ENCODE results near the gene SULF2.

The SULF2 gene

GRCh38 chr20:47753576-47754387 lies 31.5 kb downstream of the SULF2 start:
- H3K4me3 ChIP-seq (ENCODE audit: low read depth, low read length) = no peak overlapping the region
- H3K4me1 ChIP-seq (ENCODE audit: control insufficient read depth, insufficient read depth, low read length) = peaks cover 5% of the 10 kb centered on the region
- H3K36me3 ChIP-seq (ENCODE audit: control insufficient read depth, insufficient read depth, low read length) = no peaks in the 10 kb centered on the region
- no peak overlapping the region for H3K9ac ChIP-seq (ENCODE audit: low read depth, low read length)
- no peaks in the 10 kb centered on the region for H3K9me3 ChIP-seq (ENCODE audit: control insufficient read depth, insufficient read depth, low read length)
- H3K27me3 ChIP-seq (ENCODE audit: control insufficient read depth, insufficient read depth, low read length) = no peaks in the 10 kb centered on the region

- Histone ChIP-seq H3K36me3 (ENCODE audit: control insufficient read depth, insufficient read depth, low read length) (no peaks in the 10 kb centered on the region), H3K4me3 (ENCODE audit: low read depth, low read length) (no peak overlapping the region), H3K9me3 (ENCODE audit: control insufficient read depth, insufficient read depth, low read length) (no peaks in the 10 kb centered on the region), H3K9ac (ENCODE audit: low read depth, low read length) (no peak overlapping the region), H3K4me1 (ENCODE audit: control insufficient read depth, insufficient read depth, low read length) (no peaks in the 10 kb centered on the region), H3K27me3 (ENCODE audit: control insufficient read depth, insufficient read depth, low read length) (no peaks in the 10 kb centered on the region)
Observed at GRCh38 chr20:47751449-47751848, 33.8 kb downstream of the SULF2 start.

DNA sequence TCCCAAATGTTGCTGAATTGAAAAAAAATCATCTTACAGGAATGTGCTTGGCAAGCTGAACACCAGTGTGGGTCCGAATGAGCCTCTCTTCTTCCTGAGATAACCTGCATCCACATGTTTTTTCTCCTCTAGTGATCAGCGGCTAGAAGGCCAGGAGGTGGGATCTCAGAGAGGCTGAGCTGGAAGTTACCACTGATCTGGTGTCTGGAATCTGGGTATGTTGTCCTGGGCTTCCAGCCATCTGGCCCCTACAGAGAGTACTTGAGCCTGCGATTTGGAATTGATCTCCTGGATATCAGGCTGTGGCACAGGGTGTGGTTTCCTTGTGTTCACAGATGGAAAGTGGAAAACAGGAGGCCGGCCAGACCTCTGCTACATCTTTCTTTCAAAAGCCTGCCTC lies 35.9 kb downstream of the SULF2 start:
- Histone ChIP-seq H3K27me3 (ENCODE audit: control insufficient read depth, insufficient read depth, low read length) (no peaks in the 10 kb centered on the region), H3K9ac (ENCODE audit: low read depth, low read length) (no peak overlapping the region), H3K36me3 (ENCODE audit: control insufficient read depth, insufficient read depth, low read length) (no peaks in the 10 kb centered on the region), H3K9me3 (ENCODE audit: control insufficient read depth, insufficient read depth, low read length) (no peaks in the 10 kb centered on the region), H3K4me1 (ENCODE audit: control insufficient read depth, insufficient read depth, low read length) (no peaks in the 10 kb centered on the region), H3K4me3 (ENCODE audit: low read depth, low read length) (no peak overlapping the region)

DNA sequence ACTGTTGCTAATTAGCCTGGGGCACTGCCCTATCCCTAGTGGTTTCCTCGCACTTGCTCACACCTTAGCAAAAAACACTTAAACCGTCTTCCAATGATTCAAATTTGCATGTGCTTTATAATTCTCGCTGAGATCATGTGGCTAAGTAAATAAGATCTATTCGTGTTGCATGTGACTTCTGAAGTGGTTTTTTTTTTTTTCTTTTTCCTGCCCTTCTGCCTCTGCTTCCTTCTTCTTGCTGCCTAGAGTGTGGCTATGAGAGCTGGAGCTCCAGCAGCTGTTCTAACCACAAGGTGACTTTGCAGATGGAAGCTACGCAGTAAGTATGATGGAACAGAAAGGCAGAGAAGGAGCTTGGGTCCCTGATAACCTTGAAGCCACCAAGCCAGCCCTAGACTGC lies 36.5 kb downstream of the SULF2 start:
- Histone ChIP-seq H3K27me3 (ENCODE audit: control insufficient read depth, insufficient read depth, low read length) (no peaks in the 10 kb centered on the region), H3K4me3 (ENCODE audit: low read depth, low read length) (no peak overlapping the region), H3K9ac (ENCODE audit: low read depth, low read length) (no peak overlapping the region), H3K4me1 (ENCODE audit: control insufficient read depth, insufficient read depth, low read length) (no peaks in the 10 kb centered on the region), H3K9me3 (ENCODE audit: control insufficient read depth, insufficient read depth, low read length) (no peaks in the 10 kb centered on the region), H3K36me3 (ENCODE audit: control insufficient read depth, insufficient read depth, low read length) (no peaks in the 10 kb centered on the region)

- Histone ChIP-seq H3K4me1 (ENCODE audit: control insufficient read depth, insufficient read depth, low read length) (no peaks in the 10 kb centered on the region), H3K9ac (ENCODE audit: low read depth, low read length) (no peak overlapping the region), H3K36me3 (ENCODE audit: control insufficient read depth, insufficient read depth, low read length) (no peaks in the 10 kb centered on the region), H3K9me3 (ENCODE audit: control insufficient read depth, insufficient read depth, low read length) (no peaks in the 10 kb centered on the region), H3K27me3 (ENCODE audit: control insufficient read depth, insufficient read depth, low read length) (no peaks in the 10 kb centered on the region), H3K4me3 (ENCODE audit: low read depth, low read length) (no peak overlapping the region)
Observed at GRCh38 chr20:47748069-47748468, 37.2 kb downstream of the SULF2 start.

DNA sequence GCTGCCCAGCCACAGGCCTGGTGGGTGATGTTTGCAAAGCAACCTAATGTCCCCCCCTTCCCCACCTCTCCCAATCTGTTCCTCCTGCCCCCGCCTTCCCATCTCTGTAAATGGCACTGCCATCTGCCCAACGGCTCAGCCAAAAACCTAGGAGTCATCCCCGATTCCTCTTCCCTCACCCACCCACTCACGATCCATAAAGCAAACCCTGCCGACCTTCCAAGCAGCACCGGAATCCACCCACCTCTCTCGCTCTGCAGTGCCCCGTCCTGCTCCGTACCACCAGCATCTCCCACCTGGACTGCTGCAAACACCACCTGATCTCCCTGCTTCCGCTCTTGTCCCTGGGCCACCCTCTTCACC lies 37.6 kb downstream of the SULF2 start:
- Histone ChIP-seq H3K4me3 (ENCODE audit: low read depth, low read length) (no peak overlapping the region), H3K4me1 (ENCODE audit: control insufficient read depth, insufficient read depth, low read length) (no peaks in the 10 kb centered on the region), H3K9me3 (ENCODE audit: control insufficient read depth, insufficient read depth, low read length) (no peaks in the 10 kb centered on the region), H3K9ac (ENCODE audit: low read depth, low read length) (no peak overlapping the region), H3K36me3 (ENCODE audit: control insufficient read depth, insufficient read depth, low read length) (no peaks in the 10 kb centered on the region), H3K27me3 (ENCODE audit: control insufficient read depth, insufficient read depth, low read length) (no peaks in the 10 kb centered on the region)

DNA sequence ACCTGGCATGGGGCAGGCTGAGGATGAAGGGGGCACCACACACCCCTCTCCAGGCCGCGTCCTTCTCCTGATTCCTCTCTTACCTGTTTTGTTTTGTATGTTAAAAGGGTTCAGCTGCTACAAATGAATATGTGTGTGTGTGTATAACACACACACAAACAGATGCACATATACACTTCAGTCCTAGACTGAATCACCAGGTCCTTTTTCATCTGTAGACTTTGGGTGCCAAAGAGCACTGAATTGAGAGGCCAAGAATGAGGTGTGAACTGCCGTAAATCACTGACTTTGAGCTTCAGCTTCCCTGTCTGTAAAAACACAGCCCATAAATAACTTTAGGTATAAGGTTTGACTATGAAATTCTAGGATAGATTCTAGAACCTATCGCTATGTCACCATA lies 40.5 kb downstream of the SULF2 start:
- Histone ChIP-seq H3K36me3 (ENCODE audit: control insufficient read depth, insufficient read depth, low read length) (no peaks in the 10 kb centered on the region), H3K9me3 (ENCODE audit: control insufficient read depth, insufficient read depth, low read length) (no peaks in the 10 kb centered on the region)

GRCh38 chr20:47743671-47744070 lies 41.6 kb downstream of the SULF2 start:
- Histone ChIP-seq H3K9me3 (ENCODE audit: control insufficient read depth, insufficient read depth, low read length) (no peaks in the 10 kb centered on the region), H3K4me1 (ENCODE audit: control insufficient read depth, insufficient read depth, low read length) (no peaks in the 10 kb centered on the region), H3K9ac (ENCODE audit: low read depth, low read length) (no peak overlapping the region), H3K27me3 (ENCODE audit: control insufficient read depth, insufficient read depth, low read length) (no peaks in the 10 kb centered on the region), H3K36me3 (ENCODE audit: control insufficient read depth, insufficient read depth, low read length) (no peaks in the 10 kb centered on the region), H3K4me3 (ENCODE audit: low read depth, low read length) (no peak overlapping the region)

More for the DNA sequence above, 40.5 kb downstream of the SULF2 start:
- Histone ChIP-seq H3K9ac (ENCODE audit: low read depth, low read length) (no peak overlapping the region), H3K27me3 (ENCODE audit: control insufficient read depth, insufficient read depth, low read length) (no peaks in the 10 kb centered on the region), H3K4me1 (ENCODE audit: control insufficient read depth, insufficient read depth, low read length) (no peaks in the 10 kb centered on the region), H3K4me3 (ENCODE audit: low read depth, low read length) (no peak overlapping the region)

DNA sequence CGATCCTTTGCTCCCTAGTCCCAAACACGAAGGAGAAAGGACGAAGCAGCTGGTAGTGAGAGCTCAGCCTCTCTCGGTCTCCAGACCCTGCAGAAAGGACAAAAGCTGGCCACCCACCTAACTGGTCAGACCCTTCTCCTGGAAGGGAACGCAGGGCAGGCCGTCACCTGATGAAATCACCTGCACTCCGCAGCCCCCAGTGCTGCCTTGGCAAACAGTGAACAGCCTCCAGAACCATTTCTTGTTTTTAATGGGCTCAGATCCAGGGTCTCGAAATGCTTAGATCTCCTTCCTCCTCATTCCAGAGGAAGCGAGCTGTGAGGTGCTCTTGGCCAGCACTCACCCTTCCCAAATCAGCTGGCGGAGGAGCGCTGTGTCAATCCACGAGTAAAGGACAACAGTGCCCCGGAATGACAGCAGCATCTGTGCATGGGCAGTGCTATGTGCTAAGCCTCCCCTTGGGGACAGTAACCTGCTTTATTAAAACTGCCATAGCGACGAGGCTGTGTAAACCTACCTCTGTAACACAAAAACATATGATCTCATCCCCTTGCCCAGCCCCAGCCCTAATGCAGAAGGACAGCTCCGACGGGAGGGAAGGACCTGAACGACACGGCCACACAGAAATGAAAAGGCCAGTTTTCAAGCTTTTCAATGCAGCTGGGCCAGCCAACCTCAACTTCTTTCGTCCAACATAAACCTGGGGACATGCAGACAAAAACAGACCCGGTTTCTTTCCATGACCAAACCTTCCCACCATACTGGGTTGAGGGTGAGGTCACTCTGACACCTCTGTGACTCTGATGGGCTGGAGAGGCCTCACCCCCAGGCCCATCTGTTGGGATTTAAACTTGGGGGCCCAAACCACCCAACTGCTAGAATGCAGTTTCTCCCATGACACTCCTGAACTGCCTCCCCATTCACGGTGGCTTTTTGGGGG lies 43.3 kb downstream of the SULF2 start:
- H3K36me3 ChIP-seq (ENCODE audit: control insufficient read depth, insufficient read depth, low read length) = no peaks in the 10 kb centered on the region
- no peak overlapping the region for H3K4me3 ChIP-seq (ENCODE audit: low read depth, low read length)
- H3K4me1 ChIP-seq (ENCODE audit: control insufficient read depth, insufficient read depth, low read length) = no peaks in the 10 kb centered on the region
- H3K9me3 ChIP-seq (ENCODE audit: control insufficient read depth, insufficient read depth, low read length) = no peaks in the 10 kb centered on the region
- H3K27me3 ChIP-seq (ENCODE audit: control insufficient read depth, insufficient read depth, low read length) = no peaks in the 10 kb centered on the region
- H3K9ac ChIP-seq (ENCODE audit: low read depth, low read length) = no peak overlapping the region

DNA sequence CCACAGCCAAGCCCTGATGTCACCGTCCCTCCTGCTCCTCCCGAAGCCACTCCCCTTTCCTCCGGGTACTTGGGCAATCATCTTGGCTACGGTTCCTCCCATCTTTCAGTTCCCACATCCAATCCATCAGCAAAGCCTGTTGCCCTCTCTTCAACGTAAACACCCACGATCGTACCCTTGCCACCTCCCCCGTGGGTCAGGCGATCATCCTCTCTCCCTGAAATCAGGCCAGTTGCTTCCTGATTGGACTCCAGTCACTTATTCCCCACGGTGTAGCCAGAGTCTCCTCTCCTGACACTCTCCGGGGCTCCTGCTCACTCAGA lies 44.5 kb downstream of the SULF2 start:
- H3K9ac ChIP-seq (ENCODE audit: low read depth, low read length) = no peak overlapping the region
- no peak overlapping the region for H3K4me3 ChIP-seq (ENCODE audit: low read depth, low read length)
- no peaks in the 10 kb centered on the region for H3K9me3 ChIP-seq (ENCODE audit: control insufficient read depth, insufficient read depth, low read length)
- H3K27me3 ChIP-seq (ENCODE audit: control insufficient read depth, insufficient read depth, low read length) = no peaks in the 10 kb centered on the region
- no peaks in the 10 kb centered on the region for H3K36me3 ChIP-seq (ENCODE audit: control insufficient read depth, insufficient read depth, low read length)
- H3K4me1 ChIP-seq (ENCODE audit: control insufficient read depth, insufficient read depth, low read length) = no peaks in the 10 kb centered on the region

DNA sequence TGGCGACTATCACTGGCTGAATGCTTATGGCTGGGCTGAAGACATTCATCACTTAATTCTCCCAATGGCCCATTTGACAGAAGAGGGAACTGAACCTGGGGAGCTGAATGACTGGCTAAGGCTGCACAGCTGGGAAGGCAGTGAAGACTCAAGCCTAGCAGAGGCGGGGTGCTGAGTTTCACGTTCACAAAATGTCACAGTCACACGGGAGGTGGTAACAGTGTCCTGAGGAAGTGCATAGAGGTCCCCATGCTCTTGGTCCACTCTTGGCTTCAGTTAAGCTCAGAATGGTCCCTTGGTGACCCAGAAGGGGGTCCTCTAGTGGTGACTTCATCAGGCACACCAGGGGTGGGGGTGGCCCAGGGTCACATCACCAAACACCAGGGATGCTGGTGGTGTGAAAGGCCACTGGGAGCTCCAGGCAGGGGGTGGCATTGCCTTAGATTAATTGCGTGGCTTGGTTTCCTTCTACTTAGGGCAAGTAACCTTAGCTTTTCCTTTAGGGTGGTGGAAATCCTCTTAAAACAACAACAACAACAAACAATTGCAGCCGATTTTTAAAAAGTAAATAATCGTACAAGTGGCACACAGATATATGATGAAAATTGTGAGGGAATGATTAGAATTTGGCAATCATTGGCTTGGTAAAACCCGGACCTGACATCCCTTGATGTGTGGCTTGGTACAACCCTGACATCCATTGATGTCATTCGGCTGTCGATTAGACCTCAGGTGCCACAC lies 45.0 kb downstream of the SULF2 start:
- no peaks in the 10 kb centered on the region for H3K9me3 ChIP-seq (ENCODE audit: control insufficient read depth, insufficient read depth, low read length)
- no peak overlapping the region for H3K9ac ChIP-seq (ENCODE audit: low read depth, low read length)
- no peaks in the 10 kb centered on the region for H3K4me1 ChIP-seq (ENCODE audit: control insufficient read depth, insufficient read depth, low read length)
- no peaks in the 10 kb centered on the region for H3K36me3 ChIP-seq (ENCODE audit: control insufficient read depth, insufficient read depth, low read length)
- no peaks in the 10 kb centered on the region for H3K27me3 ChIP-seq (ENCODE audit: control insufficient read depth, insufficient read depth, low read length)
- H3K4me3 ChIP-seq (ENCODE audit: low read depth, low read length) = no peak overlapping the region

Measured in iPS-15b (cell line).